ENCODE results near the gene MTARC1.

The MTARC1 gene

GRCh38 chr1:220806408-220806807 is 19.7 kb downstream of the MTARC1 start:
- DNase-seq (ENCODE audit: low read depth), result no peak

DNA sequence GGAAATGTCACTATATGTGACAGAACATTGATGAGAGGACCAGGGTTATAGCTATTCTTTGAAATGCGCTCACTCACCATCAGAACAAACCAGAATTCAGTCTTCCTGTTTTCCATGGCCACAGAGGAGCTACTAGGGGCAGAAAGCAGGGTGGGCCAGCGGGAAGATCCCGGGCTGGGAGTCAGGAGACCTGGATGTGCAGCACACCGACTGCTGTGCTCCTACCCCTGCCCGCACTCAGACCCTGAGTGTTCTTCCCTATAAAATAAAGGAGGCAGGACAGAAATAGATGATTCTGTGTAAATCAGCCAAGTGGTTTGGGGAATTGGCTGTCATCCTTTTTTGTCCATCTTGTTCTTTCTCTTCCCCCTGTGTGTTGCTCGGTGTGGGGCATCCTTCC is 21.0 kb downstream of the MTARC1 start:
- no peak for DNase-seq (ENCODE audit: low read depth)

GRCh38 chr1:220808345-220809186 is 21.9 kb downstream of the MTARC1 start:
- DNase-seq (ENCODE audit: low read depth), result no peak

- no peak for DNase-seq (ENCODE audit: low read depth)
Measured at GRCh38 chr1:220809187-220809550, 22.5 kb downstream of the MTARC1 start.

- DNase-seq (ENCODE audit: low read depth), result no peak
Measured at GRCh38 chr1:220809704-220810103, 23.0 kb downstream of the MTARC1 start.

DNA sequence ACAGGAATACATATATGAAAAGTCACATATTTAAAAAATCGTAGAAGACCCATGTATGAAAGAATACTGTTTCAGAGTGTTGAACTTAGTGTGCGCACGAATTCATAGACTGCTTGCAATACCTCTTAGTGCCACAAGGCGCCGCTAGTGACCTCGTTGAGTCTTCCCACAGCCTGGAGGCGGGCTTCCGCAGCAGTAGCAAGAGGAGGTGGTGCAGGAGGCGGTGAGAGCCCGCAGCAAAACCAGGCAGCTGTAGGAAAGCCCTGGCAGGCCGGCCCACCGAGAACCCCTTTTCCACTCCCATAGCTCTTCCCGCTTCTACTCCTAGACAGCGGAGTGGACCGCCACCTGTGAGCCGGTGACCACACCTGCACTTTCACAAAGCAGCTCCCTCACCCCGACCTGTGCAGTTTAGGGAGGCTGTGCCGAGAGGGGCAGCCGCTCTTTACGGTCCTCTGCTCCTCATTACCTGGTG is 23.5 kb downstream of the MTARC1 start:
- peak; percentile 76 for DNase-seq (ENCODE audit: low read depth)

DNA sequence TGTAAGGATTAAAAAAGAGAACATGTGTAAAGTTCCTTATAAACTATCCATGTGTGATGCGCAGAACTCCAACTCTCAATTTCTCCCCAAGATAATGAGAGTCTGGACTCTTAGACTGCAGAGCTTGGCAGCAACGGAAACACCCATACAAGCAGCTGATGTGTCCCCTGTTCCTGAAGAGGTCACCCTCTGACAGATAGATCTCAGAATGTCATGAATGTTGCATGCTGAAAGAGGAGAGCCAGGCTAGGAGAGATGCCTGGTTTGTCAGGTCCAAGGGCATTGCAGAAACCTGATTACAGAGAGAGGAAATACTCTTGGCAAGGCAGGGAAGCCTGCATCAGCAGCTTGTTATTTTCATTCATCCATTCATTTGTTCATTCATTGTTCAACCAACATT is 24.2 kb downstream of the MTARC1 start:
- DNase-seq (ENCODE audit: low read depth), result no peak

DNA sequence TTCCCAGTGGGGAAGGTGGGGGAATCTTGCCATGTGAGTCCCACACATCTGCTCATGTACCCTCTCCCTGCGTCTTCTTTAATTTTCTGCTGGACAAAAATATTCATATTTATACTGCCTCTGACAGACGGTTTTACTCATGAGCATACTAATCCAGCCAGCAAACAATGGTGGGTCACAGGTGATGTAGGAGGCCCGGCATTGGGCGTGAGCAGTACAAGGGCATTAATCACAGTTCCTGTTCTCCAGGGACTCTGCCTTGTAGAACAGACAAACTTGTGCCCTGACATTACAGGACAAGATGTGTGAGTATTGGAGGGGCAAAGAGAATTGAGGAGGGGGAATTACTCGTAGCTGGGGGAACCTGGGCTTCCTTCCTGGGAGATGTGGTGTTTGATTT is 25.0 kb downstream of the MTARC1 start:
- DNase-seq (ENCODE audit: low read depth), result no peak

- no peak for DNase-seq (ENCODE audit: low read depth)
Measured at GRCh38 chr1:220812308-220812707, 25.6 kb downstream of the MTARC1 start.

GRCh38 chr1:220813013-220813412 is 26.3 kb downstream of the MTARC1 start:
- DNase-seq (ENCODE audit: low read depth), result no peak

GRCh38 chr1:220815409-220815808 is 28.7 kb downstream of the MTARC1 start:
- no peak for DNase-seq (ENCODE audit: low read depth)

DNA sequence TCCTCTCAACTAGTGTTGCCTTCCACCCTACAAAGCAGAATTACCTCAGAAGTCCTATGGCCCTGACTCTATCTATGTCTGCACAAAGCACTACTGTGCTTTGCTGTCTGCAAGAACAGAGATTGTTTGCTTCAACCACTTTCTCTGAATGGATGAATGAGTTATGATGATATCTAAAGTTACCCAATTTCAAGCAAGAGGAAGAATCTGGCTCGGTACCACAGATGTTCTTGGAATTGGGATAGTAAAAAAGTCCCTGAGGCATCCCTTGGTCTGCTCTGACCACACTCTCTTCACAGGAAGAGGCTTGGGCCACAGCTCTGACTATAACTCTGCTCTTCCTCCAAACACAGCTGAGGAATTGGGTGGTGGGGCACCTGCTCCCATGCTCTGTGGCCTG is 31.2 kb downstream of the MTARC1 start:
- DNase-seq (ENCODE audit: low read depth), result no peak

- no peak for DNase-seq (ENCODE audit: low read depth)
Measured at GRCh38 chr1:220818421-220819173, 31.9 kb downstream of the MTARC1 start.

- no peak for DNase-seq (ENCODE audit: low read depth)
Measured at GRCh38 chr1:220819467-220820026, 32.8 kb downstream of the MTARC1 start.

GRCh38 chr1:220824031-220824989 is 37.6 kb downstream of the MTARC1 start:
- no peak for DNase-seq (ENCODE audit: low read depth)

- DNase-seq (ENCODE audit: low read depth), result no peak
Measured at GRCh38 chr1:220825819-220826551, 39.3 kb downstream of the MTARC1 start.

GRCh38 chr1:220826729-220827128 is 40.0 kb downstream of the MTARC1 start:
- no peak for DNase-seq (ENCODE audit: low read depth)

DNA sequence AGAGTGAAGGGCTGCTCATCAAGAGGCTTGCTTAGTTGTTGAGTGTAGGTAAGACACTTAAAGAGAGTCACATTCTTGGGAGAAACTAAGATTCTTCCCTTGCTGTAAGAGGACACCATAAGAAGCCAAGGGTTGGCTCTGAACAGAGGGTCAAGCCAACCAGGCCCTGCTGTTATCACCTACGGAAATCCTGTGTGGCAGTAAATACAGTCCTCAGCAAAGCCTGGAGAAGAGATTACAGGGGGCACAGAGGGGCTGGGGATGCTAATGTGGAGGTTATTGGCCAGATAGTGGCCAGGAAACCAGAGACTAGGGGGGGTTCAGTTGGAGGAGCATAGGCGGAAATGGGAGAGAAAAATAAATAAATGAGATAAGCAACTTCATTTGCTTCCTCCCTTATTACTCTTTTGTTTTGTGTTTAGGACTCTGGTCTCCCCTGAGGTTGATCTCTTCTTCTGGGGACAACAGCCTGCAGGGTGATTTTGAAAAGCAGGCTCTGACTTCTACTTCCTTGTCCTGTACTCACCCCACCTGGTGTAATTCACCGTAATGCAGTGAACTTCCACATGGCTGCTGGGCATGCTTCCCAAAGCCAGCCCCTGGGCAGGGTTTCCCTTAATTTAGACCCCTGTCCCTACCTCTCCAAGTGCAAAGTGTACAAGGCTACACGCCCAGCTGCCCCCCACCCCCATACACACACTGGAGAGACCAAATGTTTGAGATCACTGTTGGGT is 40.9 kb downstream of the MTARC1 start:
- DNase-seq (ENCODE audit: low read depth), result peak; percentile 40

DNA sequence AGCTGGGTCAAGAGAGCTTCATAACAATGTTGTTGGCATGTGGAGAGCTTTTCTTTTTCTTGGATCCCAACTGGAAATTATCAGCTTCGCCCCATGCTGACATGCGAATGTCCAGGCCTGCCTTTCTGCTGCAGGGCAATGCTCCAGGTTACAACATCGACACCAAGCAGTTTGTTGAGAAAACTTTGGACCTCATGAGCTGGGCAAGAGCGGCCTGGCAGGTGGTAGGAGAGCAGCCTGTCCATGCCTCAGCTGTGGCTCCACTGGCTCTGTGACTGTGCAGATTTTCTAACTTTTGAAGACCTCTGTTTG is 41.4 kb downstream of the MTARC1 start:
- DNase-seq (ENCODE audit: low read depth), result no peak

DNA sequence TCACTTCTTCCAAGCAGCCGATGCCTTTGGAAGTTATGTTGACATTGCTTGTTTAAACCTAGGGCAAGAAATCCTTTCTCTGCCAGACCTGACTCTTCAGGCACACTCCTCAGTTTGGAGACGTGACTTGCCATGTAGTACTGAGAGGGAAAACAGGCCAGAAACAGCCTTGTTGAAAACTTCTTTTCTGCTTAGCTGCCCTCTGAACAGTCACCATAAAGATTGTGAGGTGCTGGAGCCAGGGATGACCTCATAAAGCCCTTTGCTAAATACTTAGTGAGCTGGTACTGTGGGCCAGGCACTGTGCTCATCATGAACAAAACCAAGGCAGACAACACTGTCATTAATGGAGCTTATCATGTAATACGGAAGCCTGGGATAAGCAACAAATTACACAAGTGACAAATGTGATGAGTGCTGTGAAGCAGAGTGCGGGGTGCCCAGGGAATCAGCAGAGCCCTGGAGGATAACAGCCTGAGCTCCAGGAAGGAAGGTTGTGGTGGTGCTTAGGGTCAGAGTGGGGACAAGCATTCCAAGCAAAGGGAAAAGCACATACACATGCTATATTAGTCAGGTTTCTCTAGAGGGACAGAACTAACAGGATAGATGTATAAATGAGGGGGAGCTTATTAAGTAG is 42.4 kb downstream of the MTARC1 start:
- DNase-seq (ENCODE audit: low read depth), result no peak

All from CMK (cell line).